Skin epidermis (tissue), 12 donors: ENCODE measurements around the gene XRCC1.
"Not testable (repeated sequence)": the region's sequence is repeated elsewhere in the genome, so short reads cannot be mapped to it uniquely, and the experiment has no call there.

Experiments used
- H3K27ac ChIP-seq, 21 experiments: fragments of 200-600 bp; sonication (generic) in 11 of 21; one replicate each; pipeline ENCODE4 v1.5.0; 2020; ENCODE audit warnings: mild to moderate bottlenecking in 3 of 21, inconsistent platforms in 2 of 21, moderate library complexity in 2 of 21
- H3K4me3 ChIP-seq, 7 experiments: fragments of 200-600 bp; sonication (generic) in 2 of 7; one replicate each; pipeline ENCODE4 v1.5.0; 2020; ENCODE audit warnings: inconsistent platforms in 2 of 7, mild to moderate bottlenecking in 2 of 7, moderate library complexity in 1 of 7

Gene XRCC1

DNA sequence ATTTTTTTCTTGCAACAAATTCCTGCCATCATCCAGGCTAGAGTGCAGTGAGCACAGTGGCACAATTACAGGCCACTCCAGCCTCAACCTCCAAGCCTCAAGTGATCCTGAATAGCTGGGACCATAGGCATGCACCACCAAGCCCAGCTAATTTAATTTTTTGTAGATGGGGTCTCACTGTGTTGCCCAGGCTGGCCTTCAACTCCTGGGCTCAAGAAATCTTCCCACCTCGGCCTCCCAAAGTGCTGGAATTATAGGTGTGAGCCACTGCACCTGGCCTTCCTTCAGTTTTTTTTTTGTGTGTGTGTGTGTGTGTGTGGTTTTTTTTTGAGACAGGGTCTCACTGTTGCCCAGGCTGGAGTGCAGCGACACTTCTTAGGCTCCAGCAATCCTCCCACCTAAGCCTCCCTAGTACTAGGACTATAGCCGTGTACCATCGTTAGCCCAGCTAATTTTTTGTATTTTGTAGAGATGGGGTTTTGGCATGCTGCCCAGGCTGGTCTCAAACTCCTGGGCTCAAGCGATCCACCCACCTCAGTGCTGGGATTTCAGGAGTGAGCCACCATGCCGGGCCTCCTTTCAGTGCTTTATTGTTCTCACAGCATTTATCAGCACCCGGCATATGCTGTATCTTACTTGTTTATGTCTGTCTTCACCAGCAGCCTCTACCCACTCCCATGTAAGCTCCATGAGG, 30.7 kb upstream of the XRCC1 start:
- Histone ChIP-seq H3K4me3 (no peak overlapping the region), H3K27ac (peak overlapping the region in 11 of 21 experiments; percentile 12 to 67 (median 46))

- H3K27ac ChIP-seq = peak overlapping the region in 2 of 21 experiments; percentile 8 to 21
- H3K4me3 ChIP-seq = not testable (repeated sequence)
Observed at GRCh38 chr19:43600326-43600725, 25.0 kb upstream of the XRCC1 start.

GRCh38 chr19:43599635-43600295, 24.4 kb upstream of the XRCC1 start:
- no peak overlapping the region for H3K4me3 ChIP-seq
- H3K27ac ChIP-seq = peak overlapping the region in 2 of 21 experiments; percentile 8 to 21

- H3K4me3 ChIP-seq = no peak overlapping the region
- H3K27ac ChIP-seq = no peak overlapping the region
Observed at GRCh38 chr19:43598445-43599240, 23.3 kb upstream of the XRCC1 start.

DNA sequence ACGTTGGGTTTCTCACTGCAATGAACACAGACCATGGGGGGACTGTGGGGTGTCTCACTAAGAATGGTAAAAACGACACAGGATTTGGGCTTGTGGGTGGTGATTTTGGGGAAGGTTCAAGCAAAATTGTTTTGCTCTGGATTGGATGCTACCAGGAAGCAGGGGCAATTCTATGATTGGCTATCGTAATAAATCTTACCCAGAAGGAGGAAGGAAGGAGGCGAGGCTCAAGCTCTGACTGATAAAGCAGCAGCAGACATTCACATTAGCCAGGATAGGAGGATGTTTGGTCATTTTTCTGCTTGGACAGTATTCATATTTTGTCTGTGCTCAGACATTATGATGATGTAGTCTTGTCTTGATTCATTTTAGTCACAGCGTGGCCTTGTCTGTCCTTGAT, 22.5 kb upstream of the XRCC1 start:
- Histone ChIP-seq H3K4me3 (no peak overlapping the region), H3K27ac (peak overlapping the region in 4 of 21 experiments; percentile 88 to 100 (median 98))

DNA sequence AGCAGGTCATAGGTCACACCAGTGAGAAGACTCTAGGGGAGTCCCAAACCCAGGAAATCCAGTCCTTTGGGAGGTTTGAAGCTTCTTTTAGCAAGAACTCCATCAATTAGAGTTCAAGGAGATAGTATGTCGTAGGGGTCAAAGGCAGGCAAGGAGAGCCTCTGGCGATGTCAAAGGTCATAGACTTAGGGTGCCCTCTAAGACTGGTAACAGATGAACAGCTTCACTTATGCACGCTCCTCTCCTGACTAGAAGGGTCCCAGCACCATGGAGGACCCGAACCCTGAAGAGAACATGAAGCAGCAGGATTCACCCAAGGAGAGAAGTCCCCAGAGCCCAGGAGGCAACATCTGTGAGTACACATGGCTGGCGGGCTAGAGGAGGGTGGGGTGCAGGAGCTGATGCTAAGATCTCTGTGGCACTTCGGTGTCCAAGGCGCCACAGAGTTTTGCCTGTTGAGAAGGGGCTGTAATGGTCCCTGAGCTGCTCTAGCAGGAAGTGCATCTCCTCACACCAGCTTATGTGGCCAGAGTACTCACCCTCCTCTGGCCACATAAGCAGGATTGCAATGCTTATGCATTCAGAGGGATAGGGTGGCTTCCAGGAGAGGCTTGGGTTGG, 21.6 kb upstream of the XRCC1 start:
- Histone ChIP-seq H3K4me3 (peak overlapping the region; percentile 51 to 79 (median 64)), H3K27ac (peak overlapping the region; percentile 70 to 100 (median 97))

- Histone ChIP-seq H3K4me3 (peak within 1 kb of the TSS; percentile 51 to 79 (median 64)), H3K27ac (peak within 1 kb of the TSS; percentile 70 to 100 (median 97))
Observed at GRCh38 chr19:43595999-43596841, 20.9 kb upstream of the XRCC1 start, which contains the start of the genes IRGQ and ZNF576. Gene IRGQ, minus strand, starts transcription at chr19:43596134. Its CDS starts 796 bp downstream, at chr19:43595338. Gene ZNF576, plus strand, starts transcription at chr19:43596595. Its CDS starts 514 bp downstream, at chr19:43597109.

- Histone ChIP-seq H3K4me3 (peak overlapping the region; percentile 51 to 79 (median 64)), H3K27ac (peak overlapping the region; percentile 10 to 99 (median 95))
Observed at GRCh38 chr19:43595605-43595998, 20.3 kb upstream of the XRCC1 start.

- peak overlapping the region; percentile 10 to 99 (median 95) for H3K27ac ChIP-seq
- peak overlapping the region; percentile 51 to 79 (median 64) for H3K4me3 ChIP-seq
Observed at GRCh38 chr19:43594710-43595604, 19.6 kb upstream of the XRCC1 start.

DNA sequence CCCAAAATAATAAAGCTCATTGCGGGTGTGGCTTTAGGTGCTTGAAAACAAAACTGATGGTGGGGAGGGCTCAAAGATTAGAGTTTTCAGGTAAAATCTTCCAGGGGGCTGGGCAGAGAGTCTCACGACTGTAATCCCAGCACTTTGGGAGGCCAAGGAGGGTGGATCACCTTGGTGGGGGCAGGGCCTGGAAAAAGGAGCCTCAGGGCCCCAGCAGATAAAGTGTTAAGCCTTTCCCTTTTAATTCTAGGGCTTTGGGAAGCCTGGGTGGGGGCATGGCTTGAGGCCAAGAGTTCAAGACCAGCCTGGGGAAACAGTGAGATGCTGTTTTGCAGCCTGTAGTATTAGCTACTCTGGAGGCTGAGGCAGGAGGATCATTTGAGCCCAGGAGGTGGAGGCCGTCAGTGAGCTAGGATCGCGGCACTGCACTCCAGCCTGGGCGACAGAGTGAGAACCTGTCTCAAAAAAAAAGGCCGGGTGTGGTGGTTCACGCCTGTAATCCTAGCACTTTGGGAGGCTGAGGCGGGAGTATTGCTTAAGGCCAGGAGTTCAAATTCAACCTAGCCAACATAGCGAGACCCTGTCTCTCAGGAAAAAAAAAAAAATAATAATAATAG, 18.9 kb upstream of the XRCC1 start:
- Histone ChIP-seq H3K27ac (peak overlapping the region in 16 of 21 experiments; percentile 5 to 99 (median 94)), H3K4me3 (peak overlapping the region; percentile 51 to 79 (median 64))

DNA sequence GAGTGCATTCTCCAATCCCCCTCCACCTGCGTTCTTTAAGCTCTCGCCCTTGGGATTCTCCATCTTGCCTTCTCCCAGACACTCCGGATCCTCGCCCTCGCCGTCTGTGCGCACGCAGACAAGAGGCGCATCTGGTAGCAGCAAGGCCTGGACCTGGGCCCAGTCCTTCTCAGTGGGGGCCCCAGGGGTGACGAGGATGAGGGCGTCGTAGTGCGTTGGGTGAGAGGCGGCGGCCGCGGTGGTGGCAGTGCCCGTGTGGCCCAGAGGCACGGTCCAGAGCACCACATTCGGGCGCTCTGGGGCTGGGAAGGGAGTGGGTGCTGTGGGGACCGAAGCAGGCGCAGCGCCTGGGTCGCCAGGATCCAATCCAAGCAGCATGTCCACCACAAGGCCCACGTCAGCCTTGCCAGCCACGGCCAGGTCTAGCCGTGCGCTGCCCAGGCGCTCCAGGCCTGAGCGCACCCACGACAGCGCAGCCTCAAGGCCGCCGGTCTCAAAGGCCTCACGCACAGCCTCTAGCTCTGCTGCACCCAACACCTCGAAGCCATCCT, 17.5 kb upstream of the XRCC1 start:
- no peak overlapping the region for H3K4me3 ChIP-seq
- H3K27ac ChIP-seq = peak overlapping the region in 2 of 21 experiments; percentile 35 to 51

GRCh38 chr19:43591904-43592772, 16.8 kb upstream of the XRCC1 start:
- no peak overlapping the region for H3K4me3 ChIP-seq
- H3K27ac ChIP-seq = no peak overlapping the region

DNA sequence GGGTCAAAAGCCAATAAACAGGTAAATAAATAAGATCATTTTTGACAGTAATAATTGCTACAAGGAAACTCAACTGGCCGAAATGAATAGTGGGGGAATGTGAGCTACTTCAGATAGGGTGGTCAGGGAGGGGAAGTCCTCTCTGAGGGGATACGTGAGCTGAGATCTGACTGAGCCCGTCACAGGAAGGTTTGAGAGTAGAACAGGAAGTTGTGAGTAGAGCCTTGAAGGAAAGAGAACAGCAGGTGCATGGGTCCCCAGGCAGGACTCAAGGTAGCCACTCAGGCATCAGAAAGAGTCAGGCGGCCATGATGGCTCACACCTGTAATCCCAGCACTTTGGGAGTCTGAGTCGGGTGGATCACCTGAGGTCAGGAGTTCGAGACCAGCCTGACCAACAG, 14.4 kb upstream of the XRCC1 start:
- Histone ChIP-seq H3K27ac (peak overlapping the region in 1 of 21 experiments; percentile 5), H3K4me3 (no peak overlapping the region)

DNA sequence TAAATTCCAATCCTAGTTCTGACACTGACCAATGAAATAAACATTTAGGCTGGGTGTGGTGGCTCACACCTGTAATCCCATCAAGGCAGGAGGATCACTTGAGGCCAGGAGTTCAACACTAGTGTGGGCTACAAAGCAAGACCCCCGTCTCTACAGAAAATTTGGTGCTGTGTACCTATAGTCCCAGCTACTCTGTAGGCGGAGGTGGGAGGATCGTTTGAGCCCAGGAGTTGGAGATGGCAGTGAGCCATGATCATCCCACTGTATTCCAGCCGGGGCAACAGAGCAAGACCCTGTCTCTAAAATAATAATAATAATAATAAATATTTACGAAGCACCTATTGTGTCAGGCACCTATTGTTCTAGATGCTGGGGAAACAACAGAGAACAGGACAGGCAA, 13.9 kb upstream of the XRCC1 start:
- H3K4me3 ChIP-seq = no peak overlapping the region
- H3K27ac ChIP-seq = no peak overlapping the region

DNA sequence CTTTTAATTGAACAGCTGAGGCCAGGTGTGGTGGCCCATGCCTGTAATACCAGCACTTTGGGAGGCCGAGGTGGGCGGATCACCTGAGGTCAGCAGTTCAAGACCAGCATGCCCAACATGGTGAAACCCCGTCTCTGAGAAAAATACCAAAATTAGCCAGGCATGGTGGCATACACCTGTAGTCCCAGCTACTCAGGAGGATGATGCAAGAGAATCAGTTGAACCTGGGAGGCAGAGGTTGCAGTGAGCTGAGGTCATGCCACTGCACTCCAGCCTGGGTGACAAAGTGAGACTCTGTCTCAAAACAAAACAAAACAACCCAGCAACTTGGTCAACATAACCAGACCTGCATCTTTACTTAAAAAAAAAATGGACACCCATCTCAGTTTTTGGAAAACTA, 11.7 kb upstream of the XRCC1 start:
- H3K27ac ChIP-seq, H3K4me3 ChIP-seq: not testable (repeated sequence)

DNA sequence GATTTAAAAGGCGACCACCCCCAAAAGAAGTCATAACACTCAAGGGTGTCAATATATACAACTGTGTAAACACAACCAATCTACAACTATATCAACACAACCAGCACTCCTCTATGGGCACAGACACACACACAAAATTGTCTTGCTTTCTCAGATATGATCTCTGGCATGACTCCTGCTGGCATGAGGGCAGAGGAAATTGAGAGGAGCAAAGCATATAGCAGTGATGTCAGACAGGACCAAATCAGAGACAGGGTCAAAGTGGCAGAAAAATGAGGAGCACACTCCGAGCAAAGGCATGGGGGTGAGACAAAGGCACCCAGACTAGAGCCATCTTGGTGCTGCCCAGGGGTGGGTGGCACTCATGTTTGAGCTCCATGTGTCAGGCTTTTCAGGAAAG, 11.0 kb upstream of the XRCC1 start:
- Histone ChIP-seq H3K4me3 (no peak overlapping the region), H3K27ac (no peak overlapping the region)
